Measurements from ENCODE around the gene KIF5C.

- TF ChIP-seq CTCF (IDR thresholded peaks at IDR 0.05), result no peak
- TF ChIP-seq POLR2A (IDR thresholded peaks at IDR 0.05), result no peak
Observed at GRCh38 chr2:148848146-148848545, 26.9 kb upstream of the KIF5C start.

Measured in body of pancreas (tissue), 4 donors.